Neural cell (in vitro differentiated cells): ENCODE measurements around the gene STON2. TPM values are rescaled to one million over a fixed set of nuclear protein-coding genes. Genes with fewer than 3 reads are reported as not detected.

Source experiments
- H2AFZ ChIP-seq: fragments of 200-600, 300-800 bp; sonication (generic), shearing (Covaris generic); 2 replicates; pipeline ENCODE4 v1.6.0; 2014; ENCODE audit warnings: low read depth, mild to moderate bottlenecking, antibody characterized with exemption, low read length, moderate library complexity
- H3F3A ChIP-seq: fragments of 200-600 bp; shearing (Covaris generic); 2 replicates; pipeline ENCODE4 v1.6.1; 2016; ENCODE audit warnings: mild to moderate bottlenecking, moderate library complexity, mixed read lengths, antibody characterized with exemption, low read length; ENCODE audit not compliant: insufficient read depth, poor library complexity, severe bottlenecking
- H3K27ac ChIP-seq: fragments of 200-600, 300-800 bp; sonication (generic), shearing (Covaris generic); 2 replicates; pipeline ENCODE4 v1.5.1; 2014; ENCODE audit warnings: mild to moderate bottlenecking, low read length, moderate library complexity
- H3K27me3 ChIP-seq: fragments of 300-800, 200-600 bp; sonication (generic), shearing (Covaris generic); 2 replicates; pipeline ENCODE4 v1.6.0; 2014; ENCODE audit warnings: mild to moderate bottlenecking, low read depth, low read length, moderate library complexity; ENCODE audit not compliant: insufficient read depth
- H3K36me3 ChIP-seq: fragments of 300-800, 200-600 bp; sonication (generic), shearing (Covaris generic); 2 replicates; pipeline ENCODE4 v1.5.1; 2014; ENCODE audit warnings: mild to moderate bottlenecking, antibody characterized with exemption, low read length, moderate library complexity; ENCODE audit not compliant: insufficient read depth
- H3K4me2 ChIP-seq: fragments of 300-800, 200-600 bp; sonication (generic), shearing (Covaris generic); 2 replicates; pipeline ENCODE4 v1.6.0; 2014; ENCODE audit warnings: mild to moderate bottlenecking, low read length
- H3K4me3 ChIP-seq: fragments of 300-800, 200-600 bp; sonication (generic), shearing (Covaris generic); 2 replicates; pipeline ENCODE4 v1.5.1; 2014; ENCODE audit warnings: mild to moderate bottlenecking, low read length, moderate library complexity
- H3K79me2 ChIP-seq: fragments of 200-600 bp; shearing (Covaris generic); replicated peaks from 2 replicates; pipeline ENCODE4 v1.6.0; 2014; ENCODE audit warnings: mild to moderate bottlenecking, low read length, moderate library complexity; ENCODE audit not compliant: insufficient read depth
- H3K9ac ChIP-seq: fragments of 300-800, 200-600 bp; sonication (generic), shearing (Covaris generic); 2 replicates; pipeline ENCODE4 v1.6.1; 2016; ENCODE audit warnings: mild to moderate bottlenecking, low read length, mixed read lengths
- H3K9me2 ChIP-seq: fragments of 200-600 bp; shearing (Covaris generic); 2 replicates; pipeline ENCODE4 v1.6.1; 2016; ENCODE audit warnings: mild to moderate bottlenecking, low read length, mixed read lengths; ENCODE audit not compliant: insufficient read depth
- H3K9me3 ChIP-seq: fragments of 200-600, 300-800 bp; sonication (generic), shearing (Covaris generic); 2 replicates; pipeline ENCODE4 v1.6.1; 2016; ENCODE audit warnings: mild to moderate bottlenecking, mixed run types, low read length, moderate library complexity, mixed read lengths
- H4K20me1 ChIP-seq: fragments of 200-600 bp; shearing (Covaris generic); 2 replicates; pipeline ENCODE4 v1.6.1; 2016; ENCODE audit warnings: mild to moderate bottlenecking, mixed run types; ENCODE audit not compliant: insufficient read depth
- CTCF ChIP-seq: fragments of 450-650 bp; IDR thresholded peaks from 2 replicates; pipeline ENCODE4 v1.5.1; 2014; ENCODE audit warnings: antibody characterized with exemption, mild to moderate bottlenecking, moderate library complexity; ENCODE audit not compliant: poor library complexity, severe bottlenecking
- EP300 ChIP-seq: fragments of 450-650 bp; conservative IDR thresholded peaks from 2 replicates; pipeline ENCODE4 v1.6.1; 2014; ENCODE audit warnings: antibody characterized with exemption, mild to moderate bottlenecking, moderate library complexity; ENCODE audit not compliant: poor library complexity, severe bottlenecking
- EZH2 ChIP-seq: fragments of 200-600, 300-800 bp; shearing (Covaris generic), sonication (generic); IDR thresholded peaks from 2 replicates; pipeline ENCODE4 v1.6.1; 2014; ENCODE audit warnings: antibody characterized with exemption, low read length, borderline replicate concordance, mild to moderate bottlenecking; ENCODE audit not compliant: insufficient read depth, poor library complexity, severe bottlenecking
- MXI1 ChIP-seq: fragments of 450-650 bp; conservative IDR thresholded peaks from 2 replicates; pipeline ENCODE4 v1.6.1; 2014; ENCODE audit warnings: antibody characterized with exemption, mild to moderate bottlenecking; ENCODE audit not compliant: poor library complexity, severe bottlenecking
- POLR2AphosphoS5 ChIP-seq: IDR thresholded peaks from 2 replicates; pipeline ENCODE4 v1.6.1; 2012
- RAD21 ChIP-seq: fragments of 450-650 bp; conservative IDR thresholded peaks from 2 replicates; pipeline ENCODE4 v1.6.1; 2014; ENCODE audit warnings: antibody characterized with exemption, mild to moderate bottlenecking, moderate library complexity
- REST ChIP-seq: IDR thresholded peaks from 2 replicates; pipeline ENCODE4 v1.6.1; 2012; ENCODE audit warnings: borderline replicate concordance
- SMC3 ChIP-seq: fragments of 450-650 bp; conservative IDR thresholded peaks from 2 replicates; pipeline ENCODE4 v1.6.1; 2014; ENCODE audit warnings: antibody characterized with exemption, mild to moderate bottlenecking, moderate library complexity; ENCODE audit not compliant: poor library complexity
- TAF1 ChIP-seq: IDR thresholded peaks from 2 replicates; pipeline ENCODE4 v1.6.1; 2012; ENCODE audit warnings: low read depth
- polyA plus RNA-seq: library from polyadenylated mRNA; depleted of rRNA; stranded (reverse); fragments of >200 nt; gene quantifications from 2 replicates; pipeline ENCODE4 v1.2.3, GENCODE V29; 2014

Gene STON2
- polyA plus RNA-seq, 1 donor from 2014 or later = 11.3 TPM

- Histone ChIP-seq H3K9me2 (no peaks in the 10 kb centered on the region), H2AFZ (no peak overlapping the region), H3K9me3 (no peaks in the 10 kb centered on the region), H3K9ac (no peak overlapping the region), H4K20me1 (no peaks in the 10 kb centered on the region), H3K4me2 (no peak overlapping the region), H3F3A (no peaks in the 10 kb centered on the region), H3K27me3 (no peaks in the 10 kb centered on the region), H3K27ac (no peak overlapping the region), H3K79me2 (peaks cover 4% of the 10 kb centered on the region), H3K36me3 (no peaks in the 10 kb centered on the region), H3K4me3 (no peak overlapping the region)
- TF ChIP-seq SMC3 = no peak
- no peak for TF ChIP-seq TAF1
- TF ChIP-seq EP300 = no peak
- TF ChIP-seq CTCF = no peak
- no peak for TF ChIP-seq POLR2AphosphoS5
- no peak for TF ChIP-seq MXI1
- no peak for TF ChIP-seq EZH2
- TF ChIP-seq REST = no peak
- no peak for TF ChIP-seq RAD21
Measured at GRCh38 chr14:81285245-81285644, 114.9 kb downstream of the STON2 start.

GRCh38 chr14:81281332-81281731, 118.8 kb downstream of the STON2 start:
- Histone ChIP-seq H3K4me2 (no peak overlapping the region), H3K9me2 (no peaks in the 10 kb centered on the region), H3K27me3 (no peaks in the 10 kb centered on the region), H3K9ac (no peak overlapping the region), H3F3A (no peaks in the 10 kb centered on the region), H3K79me2 (peaks cover 4% of the 10 kb centered on the region), H3K4me3 (no peak overlapping the region), H2AFZ (no peak overlapping the region), H3K36me3 (no peaks in the 10 kb centered on the region), H4K20me1 (no peaks in the 10 kb centered on the region), H3K9me3 (no peaks in the 10 kb centered on the region), H3K27ac (no peak overlapping the region)
- TF ChIP-seq POLR2AphosphoS5 = no peak
- no peak for TF ChIP-seq EZH2
- no peak for TF ChIP-seq SMC3
- TF ChIP-seq EP300 = no peak
- TF ChIP-seq CTCF = no peak
- TF ChIP-seq RAD21 = no peak
- no peak for TF ChIP-seq MXI1
- no peak for TF ChIP-seq TAF1
- TF ChIP-seq REST = no peak
